HEK293 (cell line): ENCODE results near the gene TSPAN9.

Experiments
- CTCF ChIA-PET: fragments of 350-600 bp; formaldehyde crosslinking; extraction: SDS; loops from one replicate; lab custom pipeline; 2021; ENCODE audit warnings: antibody characterized with exemption; lab: Yijun Ruan, JAX
- POLR2A ChIA-PET: fragments of 300-600 bp; formaldehyde crosslinking; extraction: SDS; loops from one replicate; lab custom pipeline; 2020; ENCODE audit warnings: antibody characterized with exemption, inconsistent platforms; lab: Yijun Ruan, JAX
- H3K27ac ChIP-seq: fragments of 200-500 bp; sonication (Bioruptor generic); 2 replicates; pipeline ENCODE4 v1.5.1; 2014; ENCODE audit warnings: low read depth, low read length, control low read depth, inconsistent platforms; ENCODE audit errors: extremely low read depth
- H3K36me3 ChIP-seq, 2 experiments: fragments of 200-500 bp in 1 of 2; sonication (Bioruptor generic) in 1 of 2; 1 replicate in 1 of 2; 2 replicates in 1 of 2; pipeline ENCODE4 v1.5.1; 2014 to 2017; ENCODE audit warnings: inconsistent platforms in 2 of 2, low read length in 2 of 2; ENCODE audit not compliant: control insufficient read depth in 2 of 2, insufficient read depth in 1 of 2
- H3K4me1 ChIP-seq: fragments of 200-500 bp; sonication (Bioruptor generic); 2 replicates; pipeline ENCODE4 v1.5.1; 2014; ENCODE audit warnings: mild to moderate bottlenecking, low read length, inconsistent platforms; ENCODE audit not compliant: control insufficient read depth, insufficient read depth
- H3K4me3 ChIP-seq: 2 replicates; pipeline ENCODE4 v1.5.1; 2011; ENCODE audit warnings: low read depth, mild to moderate bottlenecking, control low read depth, low read length, moderate library complexity
- H3K9me3 ChIP-seq: fragments of 200-500 bp; sonication (Bioruptor generic); 2 replicates; pipeline ENCODE4 v1.5.1; 2014; ENCODE audit warnings: low read depth, low read length, inconsistent platforms; ENCODE audit not compliant: control insufficient read depth, insufficient read depth
- BCL11A ChIP-seq: fragments of 450-650 bp; formaldehyde crosslinking; IDR thresholded peaks from 2 replicates; pipeline ENCODE4 v1.5.1; 2016; ENCODE audit warnings: low read depth, missing biosample characterization, missing genetic modification characterization
- OSR2 ChIP-seq: fragments of 450-650 bp; formaldehyde crosslinking; IDR thresholded peaks from 2 replicates; pipeline ENCODE4 v1.5.1; 2016; ENCODE audit warnings: missing biosample characterization, missing genetic modification characterization
- TCF7L2 ChIP-seq: IDR thresholded peaks from 2 replicates; pipeline ENCODE4 v1.6.1; 2011; ENCODE audit warnings: low read depth, mild to moderate bottlenecking, inconsistent platforms, low read length, moderate library complexity, borderline replicate concordance
- TRIM28 ChIP-seq: IDR thresholded peaks from 2 replicates; pipeline ENCODE4 v1.6.1; 2011; ENCODE audit warnings: low read length, control low read depth, borderline replicate concordance
- WT1 ChIP-seq: fragments of 450-650 bp; formaldehyde crosslinking; IDR thresholded peaks from 2 replicates; pipeline ENCODE4 v1.5.1; 2016; ENCODE audit warnings: missing biosample characterization, missing genetic modification characterization
- ZBTB44 ChIP-seq: fragments of 450-650 bp; IDR thresholded peaks from 2 replicates; pipeline ENCODE4 v1.5.1; 2018; ENCODE audit warnings: missing biosample characterization, mild to moderate bottlenecking, missing genetic modification characterization
- ZIC2 ChIP-seq: fragments of 450-650 bp; formaldehyde crosslinking; IDR thresholded peaks from 2 replicates; pipeline ENCODE4 v1.5.1; 2016; ENCODE audit warnings: missing biosample characterization, missing genetic modification characterization
- ZNF138 ChIP-seq: fragments of 450-650 bp; formaldehyde crosslinking; IDR thresholded peaks from 2 replicates; pipeline ENCODE4 v1.5.1; 2016; ENCODE audit warnings: missing biosample characterization, missing genetic modification characterization, borderline replicate concordance
- ZNF274 ChIP-seq, 2 experiments: fragments of 200-500 bp in 1 of 2; fragments of 450-650 bp in 1 of 2; sonication (Bioruptor generic) in 1 of 2; formaldehyde crosslinking in 1 of 2; IDR thresholded peaks; 2 replicates each; pipeline versions ENCODE4 v1.5.1 to v1.6.1; 2014 to 2016; ENCODE audit warnings: borderline replicate concordance in 1 of 2, inconsistent platforms in 1 of 2, low read length in 1 of 2, missing biosample characterization in 1 of 2, missing genetic modification characterization in 1 of 2
- ZNF311 ChIP-seq: fragments of 450-650 bp; formaldehyde crosslinking; IDR thresholded peaks from 2 replicates; pipeline ENCODE4 v1.5.1; 2017; ENCODE audit warnings: missing biosample characterization, missing genetic modification characterization, borderline replicate concordance
- ZNF324 ChIP-seq: fragments of 450-650 bp; formaldehyde crosslinking; IDR thresholded peaks from 2 replicates; pipeline ENCODE4 v1.5.1; 2016; ENCODE audit warnings: missing biosample characterization, missing genetic modification characterization
- ZNF398 ChIP-seq: fragments of 450-650 bp; formaldehyde crosslinking; IDR thresholded peaks from 2 replicates; pipeline ENCODE4 v1.5.1; 2017; ENCODE audit warnings: missing biosample characterization, missing genetic modification characterization
- ZNF423 ChIP-seq: fragments of 450-650 bp; formaldehyde crosslinking; IDR thresholded peaks from 2 replicates; pipeline ENCODE4 v1.5.1; 2016; ENCODE audit warnings: missing biosample characterization, missing genetic modification characterization
- ZNF530 ChIP-seq: fragments of 450-650 bp; formaldehyde crosslinking; IDR thresholded peaks from 2 replicates; pipeline ENCODE4 v1.5.1; 2016; ENCODE audit warnings: low read depth, missing biosample characterization, missing genetic modification characterization
- ZNF561 ChIP-seq: fragments of 450-650 bp; IDR thresholded peaks from 2 replicates; pipeline ENCODE4 v1.5.1; 2018; ENCODE audit warnings: missing biosample characterization, missing genetic modification characterization, borderline replicate concordance
- ZNF645 ChIP-seq: fragments of 450-650 bp; formaldehyde crosslinking; IDR thresholded peaks from 2 replicates; pipeline ENCODE4; 2016; ENCODE audit warnings: missing biosample characterization, missing genetic modification characterization
- ZNF76 ChIP-seq: fragments of 450-650 bp; formaldehyde crosslinking; IDR thresholded peaks from 2 replicates; pipeline ENCODE4; 2016; ENCODE audit warnings: low read depth, missing biosample characterization, missing genetic modification characterization, borderline replicate concordance
- ZNF837 ChIP-seq: fragments of 450-650 bp; formaldehyde crosslinking; IDR thresholded peaks from 2 replicates; pipeline ENCODE4 v1.5.1; 2016; ENCODE audit warnings: missing biosample characterization, missing genetic modification characterization
- TF ChIP-seq, protein P1 (sequence below): fragments of 450-650 bp; formaldehyde crosslinking; optimal IDR thresholded peaks from 2 replicates; pipeline ENCODE3; 2016; ENCODE audit warnings: missing biosample characterization, mild to moderate bottlenecking, missing genetic modification characterization
- TF ChIP-seq, protein P2 (sequence below): fragments of 450-650 bp; formaldehyde crosslinking; IDR thresholded peaks from 2 replicates; pipeline ENCODE4 v1.5.1; 2017; ENCODE audit warnings: missing biosample characterization, mild to moderate bottlenecking, missing genetic modification characterization, moderate library complexity
- TF ChIP-seq, protein P3 (sequence below): fragments of 450-650 bp; formaldehyde crosslinking; IDR thresholded peaks from 2 replicates; pipeline ENCODE4 v1.5.1; 2016; ENCODE audit warnings: missing biosample characterization, missing genetic modification characterization

The TSPAN9 gene

GRCh38 chr12:3319723-3320492 is 242.7 kb downstream of the TSPAN9 start:
- no peak overlapping the region for H3K27ac ChIP-seq
- H3K4me3 ChIP-seq, result no peak overlapping the region
- no peak for TF ChIP-seq TRIM28
- H3K9me3 ChIP-seq, result no peaks in the 10 kb centered on the region
- no peaks in the 10 kb centered on the region for H3K4me1 ChIP-seq
- no peaks in the 10 kb centered on the region for H3K36me3 ChIP-seq
- POLR2A ChIA-PET, result no interaction called here
- CTCF ChIA-PET, result interaction anchor here (11.4 kb wide), 1 partner anchor 20 kb away, joined by 96 read pairs; no protein-coding TSS in a partner anchor

- Histone ChIP-seq H3K9me3 (no peaks in the 10 kb centered on the region), H3K36me3 (no peaks in the 10 kb centered on the region), H3K4me1 (no peaks in the 10 kb centered on the region), H3K27ac (no peak overlapping the region), H3K4me3 (no peak overlapping the region)
- ChIA-PET CTCF (interaction anchor here (0.9 to 11.4 kb wide), 2 partner anchors 9 to 21 kb away, joined by 6 to 96 read pairs; no protein-coding TSS in a partner anchor), POLR2A (no interaction called here)
- TF ChIP-seq ZNF138 (tag by site-specific recombination) (no peak), ZNF324 (no peak), ZNF837 (tag by site-specific recombination) (no peak), ZNF398 (tag by site-specific recombination) (no peak), BCL11A (tag by site-specific recombination) (no peak), ZNF530 (no peak), ZNF561 (tag by site-specific recombination) (no peak), ZNF423 (tag by site-specific recombination) (no peak), OSR2 (tag by site-specific recombination) (no peak), TCF7L2 (no peak), ZNF645 (no peak), ZNF311 (no peak), WT1 (no peak), ZBTB44 (no peak), ZNF274 (IDR thresholded peaks at IDR 0.05; ENCODE audit: low read length) (no peak), ZNF274 (tag by site-specific recombination; IDR thresholded peaks at IDR 0.05; ENCODE audit: borderline replicate concordance) (no peak), ZNF76 (tag by site-specific recombination) (no peak), ZIC2 (tag by site-specific recombination) (no peak)
- TF ChIP-seq, protein P1, sequence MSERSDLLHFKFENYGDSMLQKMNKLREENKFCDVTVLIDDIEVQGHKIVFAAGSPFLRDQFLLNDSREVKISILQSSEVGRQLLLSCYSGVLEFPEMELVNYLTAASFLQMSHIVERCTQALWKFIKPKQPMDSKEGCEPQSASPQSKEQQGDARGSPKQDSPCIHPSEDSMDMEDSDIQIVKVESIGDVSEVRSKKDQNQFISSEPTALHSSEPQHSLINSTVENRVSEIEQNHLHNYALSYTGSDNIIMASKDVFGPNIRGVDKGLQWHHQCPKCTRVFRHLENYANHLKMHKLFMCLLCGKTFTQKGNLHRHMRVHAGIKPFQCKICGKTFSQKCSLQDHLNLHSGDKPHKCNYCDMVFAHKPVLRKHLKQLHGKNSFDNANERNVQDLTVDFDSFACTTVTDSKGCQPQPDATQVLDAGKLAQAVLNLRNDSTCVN (tag by site-specific recombination), result no peak
- TF ChIP-seq, protein P2, sequence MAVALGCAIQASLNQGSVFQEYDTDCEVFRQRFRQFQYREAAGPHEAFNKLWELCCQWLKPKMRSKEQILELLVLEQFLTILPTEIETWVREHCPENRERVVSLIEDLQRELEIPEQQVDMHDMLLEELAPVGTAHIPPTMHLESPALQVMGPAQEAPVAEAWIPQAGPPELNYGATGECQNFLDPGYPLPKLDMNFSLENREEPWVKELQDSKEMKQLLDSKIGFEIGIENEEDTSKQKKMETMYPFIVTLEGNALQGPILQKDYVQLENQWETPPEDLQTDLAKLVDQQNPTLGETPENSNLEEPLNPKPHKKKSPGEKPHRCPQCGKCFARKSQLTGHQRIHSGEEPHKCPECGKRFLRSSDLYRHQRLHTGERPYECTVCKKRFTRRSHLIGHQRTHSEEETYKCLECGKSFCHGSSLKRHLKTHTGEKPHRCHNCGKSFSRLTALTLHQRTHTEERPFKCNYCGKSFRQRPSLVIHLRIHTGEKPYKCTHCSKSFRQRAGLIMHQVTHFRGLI (tag by site-specific recombination), result no peak
- TF ChIP-seq, protein P3, sequence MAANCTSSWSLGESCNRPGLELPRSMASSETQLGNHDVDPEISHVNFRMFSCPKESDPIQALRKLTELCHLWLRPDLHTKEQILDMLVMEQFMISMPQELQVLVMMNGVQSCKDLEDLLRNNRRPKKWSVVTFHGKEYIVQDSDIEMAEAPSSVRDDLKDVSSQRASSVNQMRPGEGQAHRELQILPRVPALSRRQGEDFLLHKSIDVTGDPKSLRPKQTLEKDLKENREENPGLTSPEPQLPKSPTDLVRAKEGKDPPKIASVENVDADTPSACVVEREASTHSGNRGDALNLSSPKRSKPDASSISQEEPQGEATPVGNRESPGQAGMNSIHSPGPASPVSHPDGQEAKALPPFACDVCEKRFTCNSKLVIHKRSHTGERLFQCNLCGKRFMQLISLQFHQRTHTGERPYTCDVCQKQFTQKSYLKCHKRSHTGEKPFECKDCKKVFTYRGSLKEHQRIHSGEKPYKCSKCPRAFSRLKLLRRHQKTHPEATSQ (tag by site-specific recombination), result no peak
These were observed 243.8 kb downstream of the TSPAN9 start for GRCh38 chr12:3320881-3321509.
